ENCODE results near the gene TDRD9. TPM values are rescaled to one million over a fixed set of nuclear protein-coding genes. Genes with fewer than 3 reads are reported as not detected.

The TDRD9 gene
- total and polyA plus RNA-seq, 8 donors, result 0.67 to 28.6 (median 2.5) TPM

GRCh38 chr14:104005489-104005888 is 77.2 kb downstream of the TDRD9 start:
- Histone ChIP-seq H3K9me3 (no peaks in the 10 kb centered on the region), H3K4me1 (no peaks in the 10 kb centered on the region), H3K4me3 (no peak overlapping the region), H3K27me3 (no peaks in the 10 kb centered on the region), H3K36me3 (no peaks in the 10 kb centered on the region), H3K27ac (no peak overlapping the region)
- intact Hi-C loops (cut with DNase I), result no loop called here
- no peak for DNase-seq
- FAIRE-seq, result no peak
- TF ChIP-seq CTCF (IDR thresholded peaks at IDR 0.05), result no peak
- WGBS, 2 donors, result 80 to 89% methylated on average over 8 of the region's 8 CpGs
- ATAC-seq, result no peak

DNA sequence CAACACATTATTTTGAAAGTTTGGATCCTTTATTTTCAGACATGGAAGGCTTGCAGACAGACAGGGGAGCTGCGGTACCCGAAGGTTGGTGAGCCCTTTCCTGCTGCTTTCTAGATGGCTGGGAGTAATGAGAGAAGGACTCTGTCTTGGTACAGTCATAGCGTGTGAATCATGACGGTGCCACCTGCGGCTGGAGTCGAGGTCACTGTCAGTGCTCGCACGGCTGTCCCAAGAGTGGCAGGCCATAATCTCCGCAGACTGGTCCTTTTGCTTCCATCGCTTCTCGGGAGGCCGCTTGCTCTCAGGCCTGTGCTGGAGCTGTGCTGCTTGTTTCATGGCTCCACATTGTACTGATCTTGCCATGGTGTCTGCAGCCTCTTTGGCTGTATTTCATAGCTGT is 78.9 kb downstream of the TDRD9 start:
- WGBS, 2 donors, result 91 to 93% methylated on average over 12 of the region's 12 CpGs

GRCh38 chr14:104009297-104009696 is 81.0 kb downstream of the TDRD9 start:
- Histone ChIP-seq H3K9me3 (no peaks in the 10 kb centered on the region), H3K4me3 (no peak overlapping the region), H3K27ac (no peak overlapping the region), H3K27me3 (no peaks in the 10 kb centered on the region), H3K36me3 (no peaks in the 10 kb centered on the region), H3K4me1 (no peaks in the 10 kb centered on the region)
- intact Hi-C loops (cut with DNase I), result no loop called here
- DNase-seq (no peak), FAIRE-seq (no peak), ATAC-seq (no peak)
- 92 to 94% methylated on average over 1 of the region's 1 CpG for WGBS, 2 donors
- no peak for TF ChIP-seq CTCF (IDR thresholded peaks at IDR 0.05)

More for the DNA sequence above, 78.9 kb downstream of the TDRD9 start:
- DNase-seq (no peak), ATAC-seq (no peak), FAIRE-seq (no peak)
- H3K27ac ChIP-seq, result no peak overlapping the region
- H3K4me3 ChIP-seq, result no peak overlapping the region
- no peaks in the 10 kb centered on the region for H3K9me3 ChIP-seq
- no peaks in the 10 kb centered on the region for H3K36me3 ChIP-seq
- H3K27me3 ChIP-seq, result no peaks in the 10 kb centered on the region
- intact Hi-C loops (cut with DNase I), result no loop called here
- TF ChIP-seq CTCF (IDR thresholded peaks at IDR 0.05), result no peak
- no peaks in the 10 kb centered on the region for H3K4me1 ChIP-seq

DNA sequence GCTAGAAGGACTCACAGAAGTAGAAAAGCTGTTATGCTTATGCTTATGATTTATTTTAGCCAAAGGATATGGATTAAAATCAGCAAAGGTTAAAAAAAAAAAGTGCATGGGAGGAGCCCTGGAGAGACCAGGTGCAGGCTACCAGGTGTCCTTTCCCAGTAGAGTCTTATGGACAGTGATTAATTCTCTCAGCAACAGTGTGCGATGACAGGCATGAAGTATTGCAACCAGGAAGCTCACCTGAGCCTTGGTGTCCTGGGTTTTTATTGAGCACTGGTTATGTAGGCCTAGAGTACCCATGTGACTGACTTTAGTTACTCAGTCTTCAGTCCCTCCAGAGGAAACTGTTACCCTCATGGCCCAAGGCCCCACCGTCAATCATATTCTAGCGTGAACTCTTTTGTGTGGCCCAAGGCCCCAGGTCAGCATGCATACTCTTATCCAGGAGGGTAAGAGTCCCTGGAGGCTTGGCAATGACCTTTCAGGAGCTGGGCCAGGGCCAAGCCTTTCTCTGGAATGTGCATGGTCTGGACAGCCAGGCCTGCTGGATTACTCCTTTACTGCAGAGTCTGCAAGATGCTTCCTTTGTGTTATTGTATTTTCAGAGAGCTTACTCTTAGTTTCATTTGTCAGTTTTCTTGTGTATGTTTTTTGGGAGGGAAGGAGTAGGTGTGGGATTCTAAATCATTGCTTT is 83.7 kb downstream of the TDRD9 start:
- DNase-seq (peak in 3 of 6 donors; percentile 40 to 48 (median 42)), ATAC-seq (peak; percentile 60 to 92 (median 89)), FAIRE-seq (no peak)
- no peaks in the 10 kb centered on the region for H3K4me1 ChIP-seq
- TF ChIP-seq CTCF (IDR thresholded peaks at IDR 0.05), result no peak
- intact Hi-C loops (cut with DNase I), result no loop called here
- no peak overlapping the region for H3K4me3 ChIP-seq
- no peaks in the 10 kb centered on the region for H3K36me3 ChIP-seq
- no peaks in the 10 kb centered on the region for H3K9me3 ChIP-seq
- WGBS, 2 donors, result 56 to 57% methylated on average over 3 of the region's 3 CpGs
- H3K27ac ChIP-seq, result no peak overlapping the region
- no peaks in the 10 kb centered on the region for H3K27me3 ChIP-seq

- ATAC-seq (no peak), FAIRE-seq (no peak), DNase-seq (no peak)
- H3K4me1 ChIP-seq, result no peaks in the 10 kb centered on the region
- no peak for TF ChIP-seq CTCF (IDR thresholded peaks at IDR 0.05)
- 85 to 92% methylated on average over 5 of the region's 5 CpGs for WGBS, 2 donors
- H3K4me3 ChIP-seq, result no peak overlapping the region
- H3K9me3 ChIP-seq, result no peaks in the 10 kb centered on the region
- no peak overlapping the region for H3K27ac ChIP-seq
- H3K27me3 ChIP-seq, result no peaks in the 10 kb centered on the region
- intact Hi-C loops (cut with DNase I), result no loop called here
- no peaks in the 10 kb centered on the region for H3K36me3 ChIP-seq
These were observed 86.5 kb downstream of the TDRD9 start for GRCh38 chr14:104014764-104015163.
